ENCODE measurements around the gene BTLA.
"Not testable (repeated sequence)": the region's sequence is repeated elsewhere in the genome, so short reads cannot be mapped to it uniquely, and the experiment has no call there.

The BTLA gene

GRCh38 chr3:112489674-112490479 is 9.4 kb downstream of the BTLA start:
- no peak for DNase-seq

- no peak for DNase-seq
Observed at GRCh38 chr3:112486811-112487505, 12.3 kb downstream of the BTLA start.

- no peak for DNase-seq
Observed at GRCh38 chr3:112484352-112484751, 14.9 kb downstream of the BTLA start.

- no peak for DNase-seq
Observed at GRCh38 chr3:112482675-112483074, 16.6 kb downstream of the BTLA start.

- DNase-seq: no peak
Observed at GRCh38 chr3:112481302-112481721, 18.0 kb downstream of the BTLA start.

GRCh38 chr3:112477891-112478290 is 21.4 kb downstream of the BTLA start:
- no peak for DNase-seq

GRCh38 chr3:112476346-112476745 is 22.9 kb downstream of the BTLA start:
- DNase-seq: no peak

- DNase-seq: no peak
Observed at GRCh38 chr3:112474796-112475195, 24.5 kb downstream of the BTLA start.

- DNase-seq: no peak
Observed at GRCh38 chr3:112472691-112473090, 26.6 kb downstream of the BTLA start.

GRCh38 chr3:112471596-112472325 is 27.5 kb downstream of the BTLA start:
- no peak for DNase-seq

- peak; percentile 43 for DNase-seq
Observed at GRCh38 chr3:112470788-112471187, 28.5 kb downstream of the BTLA start.

GRCh38 chr3:112469671-112470070 is 29.6 kb downstream of the BTLA start:
- no peak for DNase-seq

- DNase-seq: no peak
Observed at GRCh38 chr3:112467539-112467938, 31.7 kb downstream of the BTLA start.

GRCh38 chr3:112466020-112466419 is 33.3 kb downstream of the BTLA start:
- no peak for DNase-seq

GRCh38 chr3:112464264-112464663 is 35.0 kb downstream of the BTLA start:
- DNase-seq: no peak

GRCh38 chr3:112463250-112463649 is 36.0 kb downstream of the BTLA start:
- no peak for DNase-seq

- DNase-seq: not testable (repeated sequence)
Observed at GRCh38 chr3:112461787-112462186, 37.5 kb downstream of the BTLA start.

- no peak for DNase-seq
Observed at GRCh38 chr3:112460519-112461195, 38.6 kb downstream of the BTLA start.

GRCh38 chr3:112459750-112460149 is 39.5 kb downstream of the BTLA start:
- DNase-seq: no peak

- no peak for DNase-seq
Observed at GRCh38 chr3:112456147-112456546, 43.1 kb downstream of the BTLA start.

GRCh38 chr3:112448939-112449338 is 50.3 kb downstream of the BTLA start:
- no peak for DNase-seq

- DNase-seq: peak; percentile 18
Observed at GRCh38 chr3:112446343-112446742, 52.9 kb downstream of the BTLA start.

- DNase-seq: no peak
Observed at GRCh38 chr3:112445839-112446238, 53.4 kb downstream of the BTLA start.

Measured in fibroblast of skin of scalp (primary cell).